NK-92 (cell line): ENCODE results near the gene TRABD2B.

Experiments
- DNase-seq: peaks from one replicate; lab custom pipeline; 2025; ENCODE audit not compliant: unreplicated experiment; lab: John Stamatoyannopoulos, UW

The TRABD2B gene

GRCh38 chr1:47855230-47855629, 142.0 kb downstream of the TRABD2B start:
- DNase-seq: no peak

- no peak for DNase-seq
Observed at GRCh38 chr1:47854552-47855144, 142.5 kb downstream of the TRABD2B start.

GRCh38 chr1:47853852-47854251, 143.3 kb downstream of the TRABD2B start:
- no peak for DNase-seq

- DNase-seq: no peak
Observed at GRCh38 chr1:47853059-47853458, 144.1 kb downstream of the TRABD2B start.

- no peak for DNase-seq
Observed at GRCh38 chr1:47852006-47852718, 145.0 kb downstream of the TRABD2B start.

- no peak for DNase-seq
Observed at GRCh38 chr1:47850451-47850850, 146.7 kb downstream of the TRABD2B start.

- no peak for DNase-seq
Observed at GRCh38 chr1:47849591-47850261, 147.5 kb downstream of the TRABD2B start.

- no peak for DNase-seq
Observed at GRCh38 chr1:47849005-47849521, 148.1 kb downstream of the TRABD2B start.

GRCh38 chr1:47847763-47848162, 149.4 kb downstream of the TRABD2B start:
- DNase-seq: no peak

- DNase-seq: no peak
Observed at GRCh38 chr1:47844558-47844955, 152.6 kb downstream of the TRABD2B start.

GRCh38 chr1:47843781-47844557, 153.2 kb downstream of the TRABD2B start:
- DNase-seq: no peak

GRCh38 chr1:47843059-47843458, 154.1 kb downstream of the TRABD2B start:
- DNase-seq: no peak

GRCh38 chr1:47842228-47842919, 154.8 kb downstream of the TRABD2B start:
- no peak for DNase-seq

GRCh38 chr1:47841356-47841755, 155.8 kb downstream of the TRABD2B start:
- no peak for DNase-seq

GRCh38 chr1:47840393-47841190, 156.6 kb downstream of the TRABD2B start:
- no peak for DNase-seq

- DNase-seq: no peak
Observed at GRCh38 chr1:47839433-47839760, 157.8 kb downstream of the TRABD2B start.

GRCh38 chr1:47838562-47839432, 158.4 kb downstream of the TRABD2B start:
- DNase-seq: no peak

GRCh38 chr1:47837866-47838561, 159.2 kb downstream of the TRABD2B start:
- no peak for DNase-seq
